Adrenal gland (tissue), 12 donors: ENCODE data around the gene CR1L. TPM values are rescaled to one million over a fixed set of nuclear protein-coding genes. Genes with fewer than 3 reads are reported as not detected.
"Not testable (repeated sequence)": the region's sequence is repeated elsewhere in the genome, so short reads cannot be mapped to it uniquely, and the experiment has no call there.

ENCODE experiments used
- DNase-seq, 7 donors: peaks; one replicate each; pipeline ENCODE4 v3.0.0-alpha.2; 2019 to 2020
- H3K27ac ChIP-seq, 5 donors: fragments of 200-600 bp; sonication (generic) in 4 of 5; 1 replicate in 3 of 5; 2 replicates in 2 of 5; pipeline versions ENCODE4 v1.5.1 to v1.8.0; 2016 to 2020; ENCODE audit warnings: mild to moderate bottlenecking in 1 of 5
- H3K27me3 ChIP-seq: fragments of 200-600 bp; 2 replicates; pipeline ENCODE4 v1.8.0; 2021
- H3K36me3 ChIP-seq, 2 donors: fragments of 200-600 bp; replicated peaks in 1 of 2; 1 replicate in 1 of 2; 2 replicates in 1 of 2; pipeline versions ENCODE4 v1.5.1 to v1.8.0; 2018 to 2022
- H3K4me1 ChIP-seq, 2 donors: fragments of 200-600 bp; replicated peaks in 1 of 2; 1 replicate in 1 of 2; 2 replicates in 1 of 2; pipeline versions ENCODE4 v1.5.1 to v1.8.0; 2018 to 2021
- H3K4me3 ChIP-seq, 4 donors: fragments of 200-600 bp; sonication (generic) in 3 of 4; one replicate each; pipeline ENCODE4 v1.5.1; 2016 to 2018
- H3K9me3 ChIP-seq, 3 donors: fragments of 200-600 bp; sonication (generic) in 1 of 3; replicated peaks in 1 of 3; 1 replicate in 2 of 3; 2 replicates in 1 of 3; pipeline versions ENCODE4 v1.5.1 to v1.8.0; 2016 to 2021
- CTCF ChIP-seq, 6 experiments: fragments of 450-650 bp in 4 of 6; fragments of 200-600 bp in 2 of 6; sonication (generic) in 1 of 6; IDR thresholded peaks; 1 replicate in 5 of 6; 2 replicates in 1 of 6; pipeline versions ENCODE4 v1.5.1 to v1.8.0; 2016 to 2021; ENCODE audit warnings: antibody characterized with exemption in 6 of 6, mild to moderate bottlenecking in 2 of 6, moderate library complexity in 1 of 6
- POLR2A ChIP-seq, 2 donors: fragments of 450-650 bp; IDR thresholded peaks; one replicate each; pipeline ENCODE4 v1.6.1; 2017; ENCODE audit warnings: antibody characterized with exemption in 2 of 2, mild to moderate bottlenecking in 2 of 2, moderate library complexity in 1 of 2
- WGBS, 4 donors: extraction: QIAGEN DNeasy Blood & Tissue Kit in 2 of 4; methylation state at CpG; one replicate each; pipeline versions ENCODE4 v1.1.5 to v1.1.7; 2013 to 2017; 5-methylcytosine and 5-hydroxymethylcytosine counted together
- intact Hi-C, 2 donors: fragments of 100-400 bp; cut with DNase I; formaldehyde crosslinking; loops; one replicate each; pipeline versions ENCODE4 v1.14.1 to v1.15.0; 2022 to 2023
- polyA plus RNA-seq, 3 donors: library from polyadenylated mRNA; stranded (reverse); fragments of 200-250 nt in 2 of 3; fragments of 350-450 nt in 1 of 3; fragmentation: Illumina TruSeq in 1 of 3; extraction: RNeasy Lipid Tissue Mini Kit (QIAGEN cat#74804) in 1 of 3; gene quantifications; one replicate each; pipeline ENCODE4 v1.2.3, GENCODE V29; 2013 to 2014
- total RNA-seq, 9 donors: library from RNA; depleted of rRNA in 4 of 9; stranded (reverse); fragments of >200 nt in 4 of 9; fragments of 120-200 nt in 1 of 9; fragmentation: NEBNext Ultra II Directional in 1 of 9; extraction: Animal tissue kit (Norgen Biotek cat#: 25700) in 1 of 9; gene quantifications; one replicate each; pipeline versions ENCODE4 v1.1.0 to v1.2.4, GENCODE V29; 2013 to 2023
- donor health status: healthy with polysubstance abuse.
- donor health status: Bipolar disorder and iron deficiency.
- donor health status: DM: yes; HTN: yes; CAD: no.
- donor health status: DM: no; HTN: no; CAD: no.
- donor health status: DM: no; HTN: no; CAD: no.
- donor health status: DM: yes; HTN: yes; CAD: no.

Gene CR1L
- total and polyA plus RNA-seq, 12 donors: 0.23 to 0.81 (median 0.53) TPM; not detected in 4

- H3K27me3 ChIP-seq: no peaks in the 10 kb centered on the region
- no peaks in the 10 kb centered on the region for H3K9me3 ChIP-seq
- no peak overlapping the region for H3K4me3 ChIP-seq
- 85 to 95% (median 88%) methylated on average over 2 of the region's 2 CpGs for WGBS, 4 donors
- no peak for DNase-seq
- intact Hi-C loops: no loop called here
- no peak overlapping the region for H3K27ac ChIP-seq
- TF ChIP-seq POLR2A (IDR thresholded peaks at IDR 0.05) (no peak), CTCF (IDR thresholded peaks at IDR 0.05) (no peak)
- H3K36me3 ChIP-seq: no peaks in the 10 kb centered on the region
- peaks cover 0 to 6% of the 10 kb centered on the region in 2 donors for H3K4me1 ChIP-seq
These were observed 38.6 kb upstream of the CR1L start for GRCh38 chr1:207606362-207606755.

- Histone ChIP-seq H3K27me3 (no peaks in the 10 kb centered on the region), H3K9me3 (no peaks in the 10 kb centered on the region), H3K4me3 (no peak overlapping the region), H3K36me3 (no peaks in the 10 kb centered on the region), H3K4me1 (no peaks in the 10 kb centered on the region), H3K27ac (no peak overlapping the region)
- TF ChIP-seq POLR2A (IDR thresholded peaks at IDR 0.05): no peak
- TF ChIP-seq CTCF (IDR thresholded peaks at IDR 0.05): no peak
- WGBS, 4 donors: 78 to 95% (median 84%) methylated on average over 6 to 11 of the region's 11 CpGs
- intact Hi-C loops: no loop called here
- DNase-seq: no peak
These were observed 32.2 kb upstream of the CR1L start for GRCh38 chr1:207612762-207613161.

GRCh38 chr1:207619871-207620542 is 24.9 kb upstream of the CR1L start:
- Histone ChIP-seq H3K27ac (no peak overlapping the region), H3K9me3 (no peaks in the 10 kb centered on the region), H3K27me3 (no peaks in the 10 kb centered on the region), H3K36me3 (no peaks in the 10 kb centered on the region), H3K4me3 (no peak overlapping the region), H3K4me1 (no peaks in the 10 kb centered on the region)
- intact Hi-C loops: no loop called here
- 52 to 56% (median 53%) methylated on average over 7 of the region's 7 CpGs for WGBS, 4 donors
- TF ChIP-seq CTCF (IDR thresholded peaks at IDR 0.05) (peak; percentile 53 to 80 (median 67)), POLR2A (IDR thresholded peaks at IDR 0.05) (no peak)
- peak in 4 of 7 donors; percentile 16 to 30 (median 24) for DNase-seq

GRCh38 chr1:207620543-207620893 is 24.4 kb upstream of the CR1L start:
- intact Hi-C loops: no loop called here
- 84 to 93% (median 89%) methylated on average over 2 of the region's 2 CpGs for WGBS, 4 donors
- H3K4me3 ChIP-seq: no peak overlapping the region
- no peak for DNase-seq
- H3K4me1 ChIP-seq: no peaks in the 10 kb centered on the region
- no peaks in the 10 kb centered on the region for H3K36me3 ChIP-seq
- TF ChIP-seq CTCF (IDR thresholded peaks at IDR 0.05) (peak in 1 of 6 experiments; percentile 26), POLR2A (IDR thresholded peaks at IDR 0.05) (no peak)
- H3K9me3 ChIP-seq: no peaks in the 10 kb centered on the region
- no peak overlapping the region for H3K27ac ChIP-seq
- no peaks in the 10 kb centered on the region for H3K27me3 ChIP-seq

GRCh38 chr1:207625504-207626071 is 19.3 kb upstream of the CR1L start:
- H3K9me3 ChIP-seq, H3K36me3 ChIP-seq, H3K27me3 ChIP-seq, H3K4me3 ChIP-seq, H3K4me1 ChIP-seq, intact Hi-C loops, DNase-seq, H3K27ac ChIP-seq: not testable (repeated sequence)
- WGBS, 4 donors: 68 to 91% (median 76%) methylated on average over 1 of the region's 1 CpG
